Measurements from ENCODE around the gene ZMIZ1. TPM values are rescaled to one million over a fixed set of nuclear protein-coding genes. Genes with fewer than 3 reads are reported as not detected.

ZMIZ1 gene
- total RNA-seq, 1 donor from 2014 or later, result 11.0 TPM

GRCh38 chr10:79116801-79117723, 48.3 kb downstream of the ZMIZ1 start:
- DNase-seq (ENCODE audit: low read depth in 2 of 2), result no peak

GRCh38 chr10:79118286-79119202, 49.8 kb downstream of the ZMIZ1 start:
- no peak for DNase-seq (ENCODE audit: low read depth in 2 of 2)

- no peak for DNase-seq (ENCODE audit: low read depth in 2 of 2)
Observed at GRCh38 chr10:79119306-79119705, 50.5 kb downstream of the ZMIZ1 start.

GRCh38 chr10:79123547-79123963, 54.8 kb downstream of the ZMIZ1 start:
- no peak for DNase-seq (ENCODE audit: low read depth in 2 of 2)

DNA sequence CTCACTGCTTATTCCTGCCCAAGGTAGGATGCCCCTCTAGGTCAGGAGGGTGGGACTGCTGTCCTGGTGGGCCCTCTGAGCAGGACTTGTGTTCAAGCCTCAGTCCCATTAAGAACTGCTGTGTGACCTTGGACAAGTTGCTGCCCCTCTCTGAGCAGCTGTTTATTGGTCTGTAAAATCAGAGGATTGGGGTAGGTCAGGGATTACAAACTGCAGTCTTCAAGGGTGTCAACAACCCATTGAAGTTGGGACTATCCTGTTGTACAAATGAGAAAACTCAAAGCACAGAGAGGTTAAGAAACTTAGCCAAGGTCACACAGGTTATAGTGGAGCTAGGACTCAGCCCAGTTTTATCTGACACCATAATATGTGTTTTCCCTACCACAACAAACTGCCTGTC, 55.3 kb downstream of the ZMIZ1 start:
- DNase-seq (ENCODE audit: low read depth in 2 of 2), result no peak

DNA sequence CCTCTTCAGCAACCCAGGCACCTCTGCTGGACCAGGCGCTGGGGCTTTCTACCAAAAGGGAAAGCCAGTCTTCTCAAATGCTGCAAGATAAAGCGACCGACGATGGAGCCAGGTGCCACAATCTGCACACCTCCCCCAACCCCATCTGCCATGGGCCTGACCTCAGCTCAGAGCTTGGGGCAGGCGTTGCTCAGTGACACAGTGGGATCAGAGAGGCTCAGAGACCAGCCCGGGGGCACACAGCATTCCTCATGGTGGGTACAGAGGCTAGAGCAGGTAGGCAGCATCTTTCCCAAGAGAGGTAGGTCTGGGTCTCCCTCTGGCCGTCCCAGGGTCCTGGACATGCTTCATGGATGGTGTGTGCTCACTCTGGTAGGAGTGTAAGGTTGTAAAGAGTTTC, 56.3 kb downstream of the ZMIZ1 start:
- no peak for DNase-seq (ENCODE audit: low read depth in 2 of 2)

DNA sequence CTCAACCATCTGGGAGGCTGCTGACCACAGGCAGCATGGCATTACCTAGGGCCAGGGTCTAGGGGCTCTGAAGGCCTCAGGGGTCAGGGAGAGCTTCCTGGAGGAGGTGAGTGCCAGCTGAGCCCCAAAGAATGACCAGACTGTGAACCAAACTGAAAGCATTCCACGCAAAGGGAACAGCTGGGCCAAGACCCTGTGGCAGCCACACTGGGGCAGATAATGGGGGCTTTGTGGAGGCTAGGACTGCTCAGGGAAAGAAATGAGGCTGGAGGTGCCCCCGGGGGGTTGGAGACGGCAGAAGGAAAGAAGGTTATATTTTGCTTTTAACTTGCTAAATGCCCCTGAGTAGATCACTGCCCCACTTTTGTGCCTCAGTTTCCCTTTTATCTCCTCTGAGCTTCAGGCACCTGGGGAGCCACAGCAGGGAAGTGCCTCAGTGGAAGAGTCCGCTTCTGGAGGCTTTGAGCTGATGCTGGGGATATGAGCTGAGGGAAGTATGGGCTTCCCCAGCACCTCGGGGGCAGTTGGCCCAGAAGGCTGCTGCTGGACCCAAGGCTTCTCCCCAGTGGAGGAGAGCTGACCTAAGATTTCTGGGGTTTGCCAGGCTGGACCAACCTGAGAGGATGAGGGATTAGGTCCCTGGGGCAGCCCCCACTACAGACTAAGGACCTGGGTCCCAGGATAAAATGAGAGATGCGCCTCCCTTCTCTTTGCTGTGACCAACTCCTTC, 57.8 kb downstream of the ZMIZ1 start:
- DNase-seq (ENCODE audit: low read depth in 2 of 2), result no peak

DNA sequence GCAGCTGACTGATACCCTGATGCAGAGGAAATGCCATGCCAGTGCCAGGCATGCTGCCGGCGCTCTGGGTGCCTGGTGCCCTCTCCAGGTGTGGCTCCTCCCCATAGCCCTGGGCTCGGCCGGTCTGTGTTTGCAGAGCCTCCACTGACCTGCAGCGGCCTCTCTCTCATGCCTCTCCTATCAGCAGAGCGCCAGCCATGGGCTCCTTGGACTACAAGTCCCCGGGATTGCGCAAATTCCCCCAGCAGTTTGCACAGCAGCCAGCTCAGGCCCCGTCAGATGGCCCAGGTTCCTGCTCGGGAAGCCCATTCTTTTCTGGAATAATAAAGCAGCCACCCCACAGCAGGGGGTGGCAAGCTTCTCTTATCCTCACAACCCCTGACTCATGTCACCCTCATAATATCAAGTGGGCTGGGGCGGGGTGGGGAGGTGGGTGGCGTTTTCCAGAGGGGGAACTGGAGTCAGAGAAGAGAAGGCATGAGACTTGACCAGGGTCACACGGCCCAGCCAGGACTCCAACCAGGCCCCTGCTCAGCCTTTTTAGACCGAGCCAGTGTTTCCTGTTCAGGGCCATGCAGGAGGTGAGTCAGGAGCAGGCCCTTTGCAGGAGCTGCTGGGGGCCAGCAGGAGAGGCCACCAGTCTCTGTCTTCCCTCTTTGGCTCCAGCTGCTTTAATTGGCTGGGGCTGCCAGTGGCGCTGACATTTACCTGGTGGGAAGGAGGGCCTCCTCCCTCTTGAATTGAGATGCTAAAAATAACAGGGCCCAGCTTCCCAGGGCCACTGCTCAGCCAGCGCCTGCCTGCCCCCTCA, 58.6 kb downstream of the ZMIZ1 start:
- peak; percentile 49 to 72 for DNase-seq (ENCODE audit: low read depth in 2 of 2)

GRCh38 chr10:79128241-79128922, 59.6 kb downstream of the ZMIZ1 start:
- DNase-seq (ENCODE audit: low read depth in 2 of 2), result no peak

DNA sequence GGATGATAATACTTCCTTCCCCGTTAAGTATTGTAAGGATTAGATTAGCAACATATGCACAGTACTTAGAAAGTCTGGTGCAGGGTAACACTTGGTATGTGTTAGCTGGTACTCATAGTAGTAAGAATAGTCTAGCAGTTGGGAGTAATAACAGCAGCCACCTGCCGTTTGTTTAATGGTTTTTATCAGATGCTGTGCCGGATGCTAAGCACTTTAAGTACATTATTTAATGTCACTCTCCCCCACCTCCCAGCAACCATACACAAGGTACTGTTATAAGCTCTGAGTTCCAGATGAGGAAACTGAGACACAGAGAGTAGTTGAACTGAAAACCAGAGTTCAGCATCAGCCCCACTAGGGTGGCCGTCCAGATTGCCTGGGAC, 60.1 kb downstream of the ZMIZ1 start:
- DNase-seq (ENCODE audit: low read depth in 2 of 2), result no peak

GRCh38 chr10:79129361-79129997, 60.7 kb downstream of the ZMIZ1 start:
- peak; percentile 47 to 76 for DNase-seq (ENCODE audit: low read depth in 2 of 2)

DNA sequence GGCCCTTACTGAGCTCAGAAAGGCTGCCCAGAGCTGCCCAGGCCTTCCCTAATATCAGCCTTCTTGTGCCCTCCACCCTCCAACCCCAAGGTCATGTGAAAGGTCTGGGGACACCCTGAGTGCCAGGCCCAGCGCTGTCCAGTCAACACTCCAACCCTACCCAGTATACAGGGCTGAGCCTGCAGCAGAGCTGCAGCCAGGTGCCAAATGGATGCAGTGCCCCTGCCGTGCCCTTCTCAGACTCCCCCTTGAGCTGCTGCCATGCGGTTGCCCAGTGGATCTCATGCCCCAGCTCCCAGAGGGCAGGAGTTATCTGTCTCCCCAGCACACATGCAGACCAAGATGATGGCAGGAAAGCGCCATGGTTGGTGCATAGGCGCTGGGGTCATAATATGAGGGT, 61.5 kb downstream of the ZMIZ1 start:
- no peak for DNase-seq (ENCODE audit: low read depth in 2 of 2)

DNA sequence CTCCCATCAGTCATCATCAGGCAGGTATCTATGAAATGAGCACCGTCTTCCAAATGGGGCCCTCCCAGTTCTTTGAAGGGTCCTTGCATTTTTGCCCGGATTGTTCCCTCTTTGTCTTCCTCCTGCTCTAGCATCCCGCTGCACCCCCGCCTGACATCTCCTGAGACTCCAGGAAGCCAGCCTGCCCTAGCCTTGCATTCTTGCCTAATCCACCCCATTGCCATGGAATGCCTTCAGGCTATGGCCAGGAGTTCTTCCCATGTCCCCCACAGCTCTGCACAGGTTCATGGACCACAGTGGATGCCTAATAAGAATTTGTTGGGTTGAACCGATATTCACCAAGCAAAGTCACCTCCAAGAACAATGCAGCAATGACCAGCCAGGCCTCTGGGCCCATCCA, 62.1 kb downstream of the ZMIZ1 start:
- no peak for DNase-seq (ENCODE audit: low read depth in 2 of 2)

DNA sequence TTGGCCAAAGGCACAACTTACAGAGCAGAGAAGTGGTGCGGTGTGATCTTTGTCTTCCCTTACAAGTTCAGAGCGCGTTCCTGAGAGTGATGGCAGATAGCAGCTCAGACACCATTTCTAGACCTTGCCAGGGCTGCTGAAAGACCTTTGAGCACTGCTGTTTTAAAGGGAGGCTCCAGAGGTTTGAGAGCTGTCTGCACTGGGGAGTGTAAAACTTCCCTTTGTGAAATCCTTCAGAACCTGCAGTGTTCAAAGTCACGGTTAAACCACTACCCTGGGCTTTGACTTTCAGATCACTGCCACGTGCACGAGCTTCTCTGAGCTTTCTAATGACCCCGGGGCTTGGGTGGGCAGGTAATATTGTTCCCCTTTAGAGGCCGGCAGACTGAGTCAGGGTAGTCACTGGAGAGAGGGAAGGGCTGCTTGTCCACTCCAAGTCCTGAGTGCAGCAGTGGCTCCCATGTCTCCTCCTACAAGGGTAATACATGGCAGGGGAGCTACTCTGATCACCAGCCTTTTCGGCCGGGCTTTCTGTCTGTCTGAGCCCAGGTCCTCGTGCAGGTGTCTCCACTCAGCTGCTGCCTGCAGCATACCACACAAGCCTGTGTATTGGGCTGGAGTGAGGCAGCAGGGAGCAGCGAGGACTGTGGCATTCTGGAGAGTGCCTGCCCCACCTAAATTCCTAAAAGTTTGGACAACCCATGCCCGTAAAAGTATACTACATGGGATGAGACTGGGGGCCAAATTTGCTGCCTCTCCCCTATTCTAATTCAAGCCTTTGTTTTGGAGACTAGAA, 63.3 kb downstream of the ZMIZ1 start:
- no peak for DNase-seq (ENCODE audit: low read depth in 2 of 2)

- no peak for DNase-seq (ENCODE audit: low read depth in 2 of 2)
Observed at GRCh38 chr10:79132681-79133381, 64.1 kb downstream of the ZMIZ1 start.

- DNase-seq (ENCODE audit: low read depth in 2 of 2), result no peak
Observed at GRCh38 chr10:79133416-79133815, 64.7 kb downstream of the ZMIZ1 start.

DNA sequence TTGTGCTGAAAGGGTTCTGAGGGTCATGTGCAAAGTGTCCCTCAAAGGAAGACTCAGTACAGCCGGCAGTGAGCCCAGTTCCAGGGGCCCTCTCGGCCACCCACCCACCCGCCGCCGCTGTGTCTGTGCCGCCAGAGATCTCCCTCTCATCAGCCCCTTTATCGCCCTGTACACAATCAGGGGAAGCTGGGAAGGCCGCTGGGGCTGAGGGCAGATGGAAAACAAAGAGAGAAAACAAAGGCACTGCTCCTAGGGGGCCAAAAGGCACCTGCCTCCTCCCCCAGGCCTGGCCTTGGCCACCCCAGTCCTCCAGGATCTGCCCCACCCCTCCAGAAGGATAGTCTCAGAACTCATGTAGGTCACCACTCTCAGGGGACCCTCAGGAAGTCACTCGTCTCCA, 67.0 kb downstream of the ZMIZ1 start:
- DNase-seq (ENCODE audit: low read depth in 2 of 2), result no peak

Data from dermis microvascular lymphatic vessel endothelial cell (primary cell).